GM19239 (cell line): Measurements from ENCODE around the gene PLEKHJ1.

Experiments
- DNase-seq: peaks from one replicate; pipeline ENCODE4 v3.0.0; 2011; ENCODE audit warnings: low spot score; ENCODE audit not compliant: insufficient read length
- FAIRE-seq: peaks from 2 replicates; lab custom pipeline; 2011; peaks lifted over from hg19 to GRCh38; lab: Jason Lieb, UNC

PLEKHJ1 gene

GRCh38 chr19:2187159-2187558 is 49.0 kb downstream of the PLEKHJ1 start:
- FAIRE-seq, result no peak

GRCh38 chr19:2186071-2186846 is 49.9 kb downstream of the PLEKHJ1 start:
- no peak for FAIRE-seq
- no peak for DNase-seq

More at GRCh38 chr19:2187159-2187558, 49.0 kb downstream of the PLEKHJ1 start:
- DNase-seq, result no peak

GRCh38 chr19:2185734-2186070 is 50.4 kb downstream of the PLEKHJ1 start:
- DNase-seq (no peak), FAIRE-seq (no peak)

GRCh38 chr19:2184422-2184975 is 51.6 kb downstream of the PLEKHJ1 start:
- FAIRE-seq, result no peak

More at GRCh38 chr19:2184422-2184975, 51.6 kb downstream of the PLEKHJ1 start:
- DNase-seq, result no peak
